K562 (cell line): ENCODE measurements around the gene TMEM126A. TPM values are rescaled to one million over a fixed set of nuclear protein-coding genes. Genes with fewer than 3 reads are reported as not detected.
A peak's percentile ranks its signal among the peaks of the same experiment; 100 is the strongest.

Source experiments
- ARID1B ChIP-seq: fragments of 450-650 bp; IDR thresholded peaks from 2 replicates; pipeline ENCODE4 v1.6.1; 2016; ENCODE audit warnings: antibody characterized with exemption, mild to moderate bottlenecking, inconsistent platforms
- DMBX1 ChIP-seq: fragments of 250-450 bp; sonication (Bioruptor Pico); IDR thresholded peaks from 2 replicates; pipeline ENCODE4 v1.8.0; 2022; ENCODE audit warnings: inconsistent platforms, mild to moderate bottlenecking, moderate library complexity, borderline replicate concordance
- FOS ChIP-seq: IDR thresholded peaks from 3 replicates; pipeline ENCODE4 v1.6.1; 2011; ENCODE audit not compliant: insufficient read length; ENCODE audit errors: extremely low read depth
- KLF13 ChIP-seq: fragments of 450-650 bp; IDR thresholded peaks from 2 replicates; pipeline ENCODE4 v1.6.1; 2016; ENCODE audit warnings: missing genetic modification characterization, low read depth, mild to moderate bottlenecking, missing compliant biosample characterization, moderate library complexity, borderline replicate concordance
- MAFG ChIP-seq: fragments of 450-650 bp; conservative IDR thresholded peaks from 2 replicates; pipeline ENCODE4 v1.6.1; 2016; ENCODE audit warnings: missing genetic modification characterization, missing compliant biosample characterization
- MEIS2 ChIP-seq: fragments of 450-650 bp; IDR thresholded peaks from 2 replicates; pipeline ENCODE4 v1.6.1; 2014; ENCODE audit warnings: mild to moderate bottlenecking; ENCODE audit not compliant: partially characterized antibody
- NFATC3 ChIP-seq: fragments of 450-650 bp; IDR thresholded peaks from 2 replicates; pipeline ENCODE4 v1.6.1; 2017; ENCODE audit warnings: mild to moderate bottlenecking
- NUFIP1 ChIP-seq: fragments of 450-650 bp; IDR thresholded peaks from 2 replicates; pipeline ENCODE4 v1.6.1; 2018; ENCODE audit not compliant: partially characterized antibody
- SPI1 ChIP-seq: IDR thresholded peaks from 2 replicates; pipeline ENCODE4 v1.6.1; 2011; ENCODE audit warnings: low read depth, low read length, control low read depth, borderline replicate concordance
- ZNF830 ChIP-seq: fragments of 250-450 bp; sonication (Bioruptor Pico); IDR thresholded peaks from 2 replicates; pipeline ENCODE4 v1.5.0; 2021; ENCODE audit warnings: mild to moderate bottlenecking
- polyA plus RNA-seq, 8 experiments: library from polyadenylated mRNA; depleted of rRNA in 4 of 8; stranded (reverse) in 5 of 8; unstranded in 3 of 8; fragments of >200 nt; fragmentation: Nextera tagmentation in 2 of 8; fragmentation: Illumina TruSeq in 1 of 8; extraction: Ambion mirVana in 2 of 8; extraction: Trizol in 1 of 8; gene quantifications; 2 replicates each; pipeline versions ENCODE4 v1.2.1 to v1.2.3, GENCODE V29; 2011 to 2014; ENCODE audit warnings: inconsistent platforms in 1 of 8, missing spikeins in 1 of 8
- total RNA-seq, 7 experiments: library from RNA; depleted of rRNA in 6 of 7; stranded (reverse); fragments of >200 nt in 6 of 7; fragmentation: Illumina TruSeq in 2 of 7; extraction: Trizol in 2 of 7; gene quantifications; 2 replicates each; pipeline versions ENCODE4 v1.2.1 to v1.2.3, GENCODE V29; 2011 to 2021; ENCODE audit warnings: low replicate concordance in 1 of 7
- TF ChIP-seq, protein P1 (sequence below): sonication (generic); formaldehyde crosslinking; IDR thresholded peaks from 2 replicates; pipeline ENCODE4 v1.9.0; 2022; ENCODE audit warnings: mild to moderate bottlenecking, missing genetic modification reagents
- TF ChIP-seq, protein P2 (sequence below): fragments of 450-650 bp; formaldehyde crosslinking; IDR thresholded peaks from 2 replicates; pipeline ENCODE4 v1.4.0; 2020; ENCODE audit warnings: mild to moderate bottlenecking, moderate library complexity
- TF ChIP-seq, protein P3 (sequence below): sonication (generic); formaldehyde crosslinking; IDR thresholded peaks from 2 replicates; pipeline ENCODE4 v1.5.0; 2020; ENCODE audit warnings: missing genetic modification reagents
- TF ChIP-seq, protein P4 (sequence below): sonication (generic); formaldehyde crosslinking; IDR thresholded peaks from 2 replicates; pipeline ENCODE4 v1.8.0; 2022; ENCODE audit warnings: mild to moderate bottlenecking, low read depth, missing genetic modification reagents
- TF ChIP-seq, protein P5 (sequence below): sonication (generic); formaldehyde crosslinking; IDR thresholded peaks from 2 replicates; pipeline ENCODE4 v1.8.0; 2023; ENCODE audit warnings: missing genetic modification reagents, mild to moderate bottlenecking, borderline replicate concordance

The TMEM126A gene
- total and polyA plus RNA-seq, 9 of the 15 experiments (the other 6 are each of a cell fraction or from before 2014, with no cell fraction given) = 19.3 to 154 (median 56.3) TPM

DNA sequence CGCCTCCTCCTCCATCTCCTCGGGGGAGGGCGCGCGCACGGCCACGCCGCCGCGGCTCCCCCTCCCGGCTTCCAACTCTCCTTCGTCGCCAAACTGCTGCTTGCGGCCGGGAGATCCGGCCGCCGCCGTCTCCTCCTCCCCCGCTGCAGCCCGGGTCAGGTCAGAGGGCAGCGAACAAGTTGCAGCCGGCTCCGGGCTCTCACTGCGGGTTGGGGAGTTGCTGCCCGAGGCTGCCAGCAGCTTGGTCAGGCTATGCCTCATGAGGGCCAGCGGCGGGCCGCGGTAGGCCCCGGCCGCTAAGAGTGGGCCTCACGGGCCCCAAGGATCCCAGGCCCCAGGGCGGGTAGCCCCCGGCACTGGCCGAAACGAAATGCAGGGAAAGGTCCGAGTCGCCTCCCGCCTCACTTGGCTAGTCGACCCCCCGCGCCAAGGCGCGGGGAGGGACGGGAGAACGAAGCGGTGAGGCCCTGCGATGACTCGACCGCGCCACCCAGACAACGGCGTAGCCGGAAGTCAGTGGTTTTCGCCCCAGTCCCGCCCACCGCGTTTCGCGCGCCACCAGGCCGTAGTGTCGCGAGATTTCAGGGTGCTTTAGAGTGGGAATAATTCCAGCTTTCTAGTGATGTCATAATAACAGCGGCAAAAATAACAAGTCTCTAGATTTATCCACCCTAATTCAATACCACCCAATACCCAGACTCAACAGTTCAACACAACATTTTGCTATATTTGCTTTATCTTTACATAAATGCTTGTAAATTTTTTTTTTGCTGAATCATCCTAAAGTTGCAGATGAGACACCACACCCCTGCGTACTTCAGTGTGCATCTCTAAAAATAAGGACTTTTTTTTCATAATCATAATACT, 17.1 kb downstream of the TMEM126A start, which contains the start of gene CREBZF (continued):
- TF ChIP-seq, protein P1, sequence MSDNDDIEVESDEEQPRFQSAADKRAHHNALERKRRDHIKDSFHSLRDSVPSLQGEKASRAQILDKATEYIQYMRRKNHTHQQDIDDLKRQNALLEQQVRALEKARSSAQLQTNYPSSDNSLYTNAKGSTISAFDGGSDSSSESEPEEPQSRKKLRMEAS = no peak
- TF ChIP-seq NFATC3 (no peak), MEIS2 (no peak), ARID1B (peak; percentile 64), ZNF830 (CRISPR knock-in tag) (peak; percentile 91; the same call in 1 of the 2 replicates), SPI1 (no peak), MAFG (peak; percentile 99), DMBX1 (CRISPR knock-in tag) (no peak), FOS (no peak), KLF13 (tag) (no peak), NUFIP1 (peak; percentile 51)
- TF ChIP-seq, protein P2, sequence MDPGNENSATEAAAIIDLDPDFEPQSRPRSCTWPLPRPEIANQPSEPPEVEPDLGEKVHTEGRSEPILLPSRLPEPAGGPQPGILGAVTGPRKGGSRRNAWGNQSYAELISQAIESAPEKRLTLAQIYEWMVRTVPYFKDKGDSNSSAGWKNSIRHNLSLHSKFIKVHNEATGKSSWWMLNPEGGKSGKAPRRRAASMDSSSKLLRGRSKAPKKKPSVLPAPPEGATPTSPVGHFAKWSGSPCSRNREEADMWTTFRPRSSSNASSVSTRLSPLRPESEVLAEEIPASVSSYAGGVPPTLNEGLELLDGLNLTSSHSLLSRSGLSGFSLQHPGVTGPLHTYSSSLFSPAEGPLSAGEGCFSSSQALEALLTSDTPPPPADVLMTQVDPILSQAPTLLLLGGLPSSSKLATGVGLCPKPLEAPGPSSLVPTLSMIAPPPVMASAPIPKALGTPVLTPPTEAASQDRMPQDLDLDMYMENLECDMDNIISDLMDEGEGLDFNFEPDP (CRISPR knock-in tag) = no peak
- TF ChIP-seq, protein P3, sequence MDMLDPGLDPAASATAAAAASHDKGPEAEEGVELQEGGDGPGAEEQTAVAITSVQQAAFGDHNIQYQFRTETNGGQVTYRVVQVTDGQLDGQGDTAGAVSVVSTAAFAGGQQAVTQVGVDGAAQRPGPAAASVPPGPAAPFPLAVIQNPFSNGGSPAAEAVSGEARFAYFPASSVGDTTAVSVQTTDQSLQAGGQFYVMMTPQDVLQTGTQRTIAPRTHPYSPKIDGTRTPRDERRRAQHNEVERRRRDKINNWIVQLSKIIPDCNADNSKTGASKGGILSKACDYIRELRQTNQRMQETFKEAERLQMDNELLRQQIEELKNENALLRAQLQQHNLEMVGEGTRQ (CRISPR knock-in tag) = no peak
- TF ChIP-seq, protein P4, sequence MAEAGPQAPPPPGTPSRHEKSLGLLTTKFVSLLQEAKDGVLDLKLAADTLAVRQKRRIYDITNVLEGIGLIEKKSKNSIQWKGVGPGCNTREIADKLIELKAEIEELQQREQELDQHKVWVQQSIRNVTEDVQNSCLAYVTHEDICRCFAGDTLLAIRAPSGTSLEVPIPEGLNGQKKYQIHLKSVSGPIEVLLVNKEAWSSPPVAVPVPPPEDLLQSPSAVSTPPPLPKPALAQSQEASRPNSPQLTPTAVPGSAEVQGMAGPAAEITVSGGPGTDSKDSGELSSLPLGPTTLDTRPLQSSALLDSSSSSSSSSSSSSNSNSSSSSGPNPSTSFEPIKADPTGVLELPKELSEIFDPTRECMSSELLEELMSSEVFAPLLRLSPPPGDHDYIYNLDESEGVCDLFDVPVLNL (CRISPR knock-in tag) = no peak
- TF ChIP-seq, protein P5, sequence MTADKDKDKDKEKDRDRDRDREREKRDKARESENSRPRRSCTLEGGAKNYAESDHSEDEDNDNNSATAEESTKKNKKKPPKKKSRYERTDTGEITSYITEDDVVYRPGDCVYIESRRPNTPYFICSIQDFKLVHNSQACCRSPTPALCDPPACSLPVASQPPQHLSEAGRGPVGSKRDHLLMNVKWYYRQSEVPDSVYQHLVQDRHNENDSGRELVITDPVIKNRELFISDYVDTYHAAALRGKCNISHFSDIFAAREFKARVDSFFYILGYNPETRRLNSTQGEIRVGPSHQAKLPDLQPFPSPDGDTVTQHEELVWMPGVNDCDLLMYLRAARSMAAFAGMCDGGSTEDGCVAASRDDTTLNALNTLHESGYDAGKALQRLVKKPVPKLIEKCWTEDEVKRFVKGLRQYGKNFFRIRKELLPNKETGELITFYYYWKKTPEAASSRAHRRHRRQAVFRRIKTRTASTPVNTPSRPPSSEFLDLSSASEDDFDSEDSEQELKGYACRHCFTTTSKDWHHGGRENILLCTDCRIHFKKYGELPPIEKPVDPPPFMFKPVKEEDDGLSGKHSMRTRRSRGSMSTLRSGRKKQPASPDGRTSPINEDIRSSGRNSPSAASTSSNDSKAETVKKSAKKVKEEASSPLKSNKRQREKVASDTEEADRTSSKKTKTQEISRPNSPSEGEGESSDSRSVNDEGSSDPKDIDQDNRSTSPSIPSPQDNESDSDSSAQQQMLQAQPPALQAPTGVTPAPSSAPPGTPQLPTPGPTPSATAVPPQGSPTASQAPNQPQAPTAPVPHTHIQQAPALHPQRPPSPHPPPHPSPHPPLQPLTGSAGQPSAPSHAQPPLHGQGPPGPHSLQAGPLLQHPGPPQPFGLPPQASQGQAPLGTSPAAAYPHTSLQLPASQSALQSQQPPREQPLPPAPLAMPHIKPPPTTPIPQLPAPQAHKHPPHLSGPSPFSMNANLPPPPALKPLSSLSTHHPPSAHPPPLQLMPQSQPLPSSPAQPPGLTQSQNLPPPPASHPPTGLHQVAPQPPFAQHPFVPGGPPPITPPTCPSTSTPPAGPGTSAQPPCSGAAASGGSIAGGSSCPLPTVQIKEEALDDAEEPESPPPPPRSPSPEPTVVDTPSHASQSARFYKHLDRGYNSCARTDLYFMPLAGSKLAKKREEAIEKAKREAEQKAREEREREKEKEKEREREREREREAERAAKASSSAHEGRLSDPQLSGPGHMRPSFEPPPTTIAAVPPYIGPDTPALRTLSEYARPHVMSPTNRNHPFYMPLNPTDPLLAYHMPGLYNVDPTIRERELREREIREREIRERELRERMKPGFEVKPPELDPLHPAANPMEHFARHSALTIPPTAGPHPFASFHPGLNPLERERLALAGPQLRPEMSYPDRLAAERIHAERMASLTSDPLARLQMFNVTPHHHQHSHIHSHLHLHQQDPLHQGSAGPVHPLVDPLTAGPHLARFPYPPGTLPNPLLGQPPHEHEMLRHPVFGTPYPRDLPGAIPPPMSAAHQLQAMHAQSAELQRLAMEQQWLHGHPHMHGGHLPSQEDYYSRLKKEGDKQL (CRISPR knock-in tag) = no peak
